Measurements from ENCODE around the gene TNFSF15. TPM values are rescaled to one million over a fixed set of nuclear protein-coding genes. Genes with fewer than 3 reads are reported as not detected.

The TNFSF15 gene
- total and polyA plus RNA-seq, 2 donors (not counting 3 experiments of a cell fraction or from before 2014, with no cell fraction given), result 8.4 to 14.3 TPM

- H4K20me1 ChIP-seq (replicated peaks; ENCODE audit: control insufficient read depth, extremely low read depth, insufficient read depth, low read length), result no peaks in the 10 kb centered on the region
- FAIRE-seq (peak; percentile 91), DNase-seq (ENCODE audit: low read depth, low spot score) (peak; percentile 71)
- no peaks in the 10 kb centered on the region for H3K79me2 ChIP-seq (ENCODE audit: control insufficient read depth, insufficient read depth, low read length)
- POLR2A ChIA-PET, result no interaction called here
- TF ChIP-seq CTCF (IDR thresholded peaks at IDR 0.05; ENCODE audit: extremely low read depth in 1 of 2, insufficient read depth in 1 of 2, low read depth in 1 of 2, low read length in 2 of 2), result no peak
- TF ChIP-seq JUN (IDR thresholded peaks at IDR 0.05; ENCODE audit: borderline replicate concordance, insufficient read depth, insufficient read length, low read depth), result no peak
- no peak for TF ChIP-seq GATA2 (IDR thresholded peaks at IDR 0.05; ENCODE audit: insufficient read depth, insufficient read length, low read depth, low read length)
- no peak for TF ChIP-seq MAX (IDR thresholded peaks at IDR 0.05; ENCODE audit: insufficient read depth, insufficient read length)
- TF ChIP-seq POLR2A (IDR thresholded peaks at IDR 0.05; ENCODE audit: low read depth, low read length), result no peak
- no peak for TF ChIP-seq MYC (IDR thresholded peaks at IDR 0.05; ENCODE audit: low read depth, low read length)
- no peak for TF ChIP-seq POLR2AphosphoS5 (IDR thresholded peaks at IDR 0.05; ENCODE audit: insufficient read depth, low read depth, low read length)
- no peak for TF ChIP-seq EZH2 (IDR thresholded peaks at IDR 0.05; ENCODE audit: borderline replicate concordance, low read depth, low read length, severe bottlenecking)
- TF ChIP-seq FOS (IDR thresholded peaks at IDR 0.05; ENCODE audit: borderline replicate concordance, insufficient read depth, low read length), result peak; percentile 5
- dilution Hi-C loops (cut with MboI; ENCODE audit: extremely low pct_ligation_motif_present, low sequenced_read_pairs), result no loop called here
- no peaks in the 10 kb centered on the region for H3K36me3 ChIP-seq (ENCODE audit: control insufficient read depth in 2 of 2, extremely low read depth in 1 of 2, insufficient read depth in 2 of 2, low read length in 2 of 2)
- no peaks in the 10 kb centered on the region for H3K9me1 ChIP-seq (replicated peaks; ENCODE audit: control insufficient read depth, extremely low read depth, insufficient read depth, low read length)
- intact Hi-C loops (cut with micrococcal nuclease), result loop anchor here (2.0 kb wide), 1 partner anchor 51 kb away; no protein-coding TSS in a partner anchor
- H3K4me3 ChIP-seq (replicated peaks in 1 of 3; ENCODE audit: insufficient read depth in 1 of 3, low read depth in 1 of 3, low read length in 3 of 3), result no peak overlapping the region
- no peak overlapping the region for H3K27ac ChIP-seq (ENCODE audit: insufficient read depth, low read depth, low read length)
- H3K27me3 ChIP-seq (ENCODE audit: control insufficient read depth in 2 of 2, insufficient read depth in 2 of 2, low read length in 2 of 2), result no peaks in the 10 kb centered on the region
- BruUV-seq (replicated peaks), result no TSS peak
- peaks cover 10% of the 10 kb centered on the region for H3K4me1 ChIP-seq (ENCODE audit: control insufficient read depth, extremely low read depth, insufficient read depth, low read length)
- peak overlapping the region; percentile 53 for H2AFZ ChIP-seq (ENCODE audit: low read depth, low read length)
- CTCF ChIA-PET, result interaction anchor here (1.2 to 2.1 kb wide), 3 partner anchors 11 to 51 kb away, joined by 3 to 9 read pairs (median 6); no protein-coding TSS in a partner anchor
- peak overlapping the region; percentile 47 for H3K4me2 ChIP-seq (ENCODE audit: insufficient read depth, low read length)
- H3K9ac ChIP-seq (replicated peaks; ENCODE audit: extremely low read depth, insufficient read depth, low read length), result no peak overlapping the region
- H3K9me3 ChIP-seq (replicated peaks; ENCODE audit: control insufficient read depth, insufficient read depth, low read length), result no peaks in the 10 kb centered on the region
Measured at GRCh38 chr9:114855488-114855887, 49.6 kb upstream of the TNFSF15 start.
